GM20000 (cell line): ENCODE measurements around the gene NCOA7.
"Not testable (repeated sequence)": the region's sequence is repeated elsewhere in the genome, so short reads cannot be mapped to it uniquely, and the experiment has no call there.

Source experiments
- DNase-seq: peaks from one replicate; pipeline ENCODE4 v3.0.0; 2012; ENCODE audit warnings: low spot score
- TF ChIP-seq, protein P1 (sequence below): IDR thresholded peaks from 2 replicates; pipeline ENCODE4 v1.5.1; 2012; ENCODE audit warnings: mild to moderate bottlenecking, control low read depth; ENCODE audit errors: extremely low read depth, missing control alignments

The NCOA7 gene

DNA sequence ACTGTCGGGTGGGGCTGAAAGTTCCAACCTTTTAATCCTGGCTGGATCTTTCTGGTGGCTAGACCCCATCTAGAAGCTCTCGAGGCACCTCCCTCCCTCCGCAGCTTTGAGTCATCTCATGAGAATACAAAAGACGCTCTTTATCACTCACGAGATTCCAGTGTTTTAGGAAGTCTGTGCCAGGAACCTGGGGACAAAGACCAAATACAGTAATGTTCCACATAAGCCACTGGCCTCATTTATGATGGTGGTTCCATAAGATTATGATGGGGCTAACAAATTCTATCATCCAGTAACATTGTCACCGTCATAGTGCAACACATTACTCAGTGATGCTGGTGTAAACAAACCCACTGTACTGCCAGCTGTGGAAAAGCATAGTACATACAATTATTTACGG is 48.7 kb downstream of the NCOA7 start:
- DNase-seq: no peak

DNA sequence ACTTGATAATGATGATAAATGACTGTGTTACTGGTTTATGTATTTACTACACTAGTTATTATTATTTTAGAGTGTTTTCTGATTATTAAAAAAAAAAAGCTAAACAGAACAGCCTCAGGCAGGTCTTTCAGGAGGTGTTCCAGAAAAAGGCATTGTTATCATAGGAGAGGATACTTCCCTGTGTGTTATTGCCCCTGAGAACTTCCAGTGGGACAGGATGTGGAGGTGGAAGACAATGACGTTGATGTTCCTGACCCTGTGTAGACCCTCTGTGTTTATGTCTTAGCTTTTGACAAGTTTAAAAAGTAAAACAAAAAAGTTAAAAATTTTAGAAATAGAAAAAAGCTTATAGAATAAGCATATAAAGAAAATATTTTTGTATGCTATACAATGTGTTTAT is 49.1 kb downstream of the NCOA7 start:
- TF ChIP-seq, protein P1, sequence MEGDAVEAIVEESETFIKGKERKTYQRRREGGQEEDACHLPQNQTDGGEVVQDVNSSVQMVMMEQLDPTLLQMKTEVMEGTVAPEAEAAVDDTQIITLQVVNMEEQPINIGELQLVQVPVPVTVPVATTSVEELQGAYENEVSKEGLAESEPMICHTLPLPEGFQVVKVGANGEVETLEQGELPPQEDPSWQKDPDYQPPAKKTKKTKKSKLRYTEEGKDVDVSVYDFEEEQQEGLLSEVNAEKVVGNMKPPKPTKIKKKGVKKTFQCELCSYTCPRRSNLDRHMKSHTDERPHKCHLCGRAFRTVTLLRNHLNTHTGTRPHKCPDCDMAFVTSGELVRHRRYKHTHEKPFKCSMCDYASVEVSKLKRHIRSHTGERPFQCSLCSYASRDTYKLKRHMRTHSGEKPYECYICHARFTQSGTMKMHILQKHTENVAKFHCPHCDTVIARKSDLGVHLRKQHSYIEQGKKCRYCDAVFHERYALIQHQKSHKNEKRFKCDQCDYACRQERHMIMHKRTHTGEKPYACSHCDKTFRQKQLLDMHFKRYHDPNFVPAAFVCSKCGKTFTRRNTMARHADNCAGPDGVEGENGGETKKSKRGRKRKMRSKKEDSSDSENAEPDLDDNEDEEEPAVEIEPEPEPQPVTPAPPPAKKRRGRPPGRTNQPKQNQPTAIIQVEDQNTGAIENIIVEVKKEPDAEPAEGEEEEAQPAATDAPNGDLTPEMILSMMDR: no peak
- no peak for DNase-seq

More for the DNA sequence above, 48.7 kb downstream of the NCOA7 start:
- TF ChIP-seq, protein P1: no peak

DNA sequence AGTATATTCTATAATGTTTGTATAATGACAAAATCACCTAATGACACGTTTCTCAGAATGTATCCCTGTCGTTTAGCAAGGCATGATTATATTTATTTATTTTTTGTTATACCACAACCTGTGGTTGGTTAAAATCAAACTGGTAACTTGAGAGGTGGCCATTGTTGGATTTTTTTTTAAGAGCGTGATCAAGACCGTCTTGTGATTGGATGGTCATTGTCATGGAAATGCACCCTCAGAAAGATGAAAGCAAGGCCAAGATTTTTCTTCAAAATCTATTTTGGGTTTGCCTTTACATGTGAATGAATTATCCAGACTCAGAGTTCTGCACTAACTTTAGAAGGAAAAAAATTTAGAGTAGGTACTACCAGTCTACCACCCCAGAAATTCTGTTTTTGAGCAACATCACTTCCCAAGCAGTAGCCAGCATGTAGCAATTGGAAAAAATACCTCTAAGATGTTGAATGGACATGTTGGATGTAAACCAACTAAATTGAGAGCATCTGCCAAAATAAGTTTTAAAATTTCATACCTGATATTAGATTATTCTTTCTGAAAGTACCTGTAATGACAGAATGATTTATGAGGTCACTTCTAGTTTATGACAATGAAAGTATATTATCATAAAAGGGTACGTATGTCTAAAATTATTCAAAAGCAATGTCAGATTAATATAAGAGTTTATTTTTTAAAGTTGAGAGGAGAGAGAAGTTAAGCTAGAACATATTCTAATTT is 50.8 kb downstream of the NCOA7 start:
- TF ChIP-seq, protein P1: no peak
- DNase-seq: no peak

DNA sequence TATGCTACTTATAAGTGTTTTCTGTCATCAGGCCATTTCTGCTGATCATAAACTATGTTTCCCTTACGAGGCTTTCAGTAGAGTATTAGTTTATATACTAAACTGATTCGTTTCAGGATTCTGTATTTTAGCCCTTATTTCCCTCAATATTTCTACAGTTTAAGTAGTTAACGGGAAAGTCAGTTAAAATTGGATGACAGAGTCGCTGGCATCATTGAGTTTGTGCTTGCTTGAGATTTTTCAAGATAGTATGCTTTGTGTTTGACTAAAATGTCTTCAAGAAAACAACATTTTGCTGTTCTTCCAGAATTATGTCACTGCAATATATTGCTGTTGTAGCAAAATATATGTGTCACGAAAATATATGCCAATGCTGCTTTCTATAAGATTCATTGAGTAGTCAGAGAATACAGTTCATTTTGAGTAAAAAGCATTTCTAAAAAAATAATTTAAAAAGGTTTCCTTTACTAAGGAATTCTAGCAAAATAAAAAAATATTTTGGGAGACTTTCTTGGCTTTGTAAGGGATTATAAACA is 51.4 kb downstream of the NCOA7 start:
- DNase-seq: no peak
- TF ChIP-seq, protein P1: no peak

DNA sequence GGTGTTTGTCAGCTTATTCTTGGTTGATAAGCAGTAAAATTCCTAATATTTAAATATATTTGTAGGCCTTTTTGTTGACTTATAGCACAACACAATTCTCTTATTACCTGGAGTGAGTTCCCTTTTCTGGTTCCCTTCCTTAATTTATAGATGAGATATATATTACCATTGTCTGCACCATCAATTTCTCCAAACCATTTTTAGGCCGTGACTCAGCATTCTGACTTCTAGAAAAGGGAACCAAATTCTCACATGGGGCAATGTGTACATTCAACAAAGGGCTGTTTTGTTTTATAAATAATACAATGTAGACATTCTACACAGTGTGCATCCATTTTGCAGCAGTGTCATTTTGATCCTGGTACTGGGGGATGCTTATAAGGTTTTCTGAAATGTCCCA is 52.8 kb downstream of the NCOA7 start:
- TF ChIP-seq, protein P1: no peak
- no peak for DNase-seq

DNA sequence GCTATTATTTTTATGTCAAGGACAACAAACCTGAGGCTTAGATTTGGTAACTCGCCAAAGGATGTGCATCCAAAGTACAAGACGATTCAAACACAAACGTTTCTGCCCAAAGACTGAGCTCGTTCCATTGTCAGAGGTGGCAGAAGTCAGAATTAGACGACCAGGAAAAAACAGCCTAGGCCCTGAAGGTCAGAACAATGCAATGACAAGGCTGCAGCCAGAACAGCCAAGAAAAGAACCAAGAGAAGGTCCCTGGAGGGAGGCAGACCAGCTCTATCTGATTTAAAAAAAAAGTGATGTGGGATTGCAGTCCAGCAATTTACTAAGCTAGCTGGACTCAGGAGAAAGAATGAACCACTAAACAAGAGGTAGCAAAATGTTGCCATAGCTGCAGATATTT is 54.2 kb downstream of the NCOA7 start:
- no peak for DNase-seq
- TF ChIP-seq, protein P1: no peak

DNA sequence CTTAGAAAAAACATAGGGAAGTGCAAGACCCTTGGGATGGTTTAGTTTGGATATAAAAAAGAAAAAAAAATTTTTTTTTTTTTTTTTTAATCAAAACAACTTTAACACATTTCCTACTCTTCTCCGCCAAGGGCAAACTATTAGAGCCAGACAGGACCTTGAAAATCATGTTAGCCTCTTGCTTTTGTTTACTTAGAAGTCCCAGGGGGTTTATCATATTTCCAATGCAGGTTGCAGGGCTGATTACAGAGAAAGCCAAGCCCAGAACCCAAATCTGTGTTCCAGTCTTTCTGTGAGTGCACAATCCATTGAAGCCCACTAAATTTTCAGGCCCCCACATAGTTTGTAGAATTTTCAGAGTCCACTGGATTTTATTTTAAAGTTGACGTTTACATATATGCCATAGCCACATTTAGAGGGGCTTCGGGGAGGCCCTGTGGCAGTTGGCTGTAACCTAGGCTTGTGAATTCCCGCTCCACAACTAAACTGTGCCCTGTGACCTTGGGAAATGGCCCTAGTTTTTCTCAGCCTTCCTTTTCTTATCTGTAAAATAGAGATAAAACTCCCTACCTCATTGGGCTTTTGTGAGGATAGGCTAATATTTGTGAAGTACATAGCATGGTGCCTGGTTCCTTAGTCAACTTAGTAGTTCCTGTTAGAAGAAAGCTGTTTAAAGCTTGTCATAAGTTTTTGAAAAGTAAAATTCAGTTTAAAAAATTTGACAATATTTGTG is 55.7 kb downstream of the NCOA7 start:
- DNase-seq: no peak
- TF ChIP-seq, protein P1: no peak

DNA sequence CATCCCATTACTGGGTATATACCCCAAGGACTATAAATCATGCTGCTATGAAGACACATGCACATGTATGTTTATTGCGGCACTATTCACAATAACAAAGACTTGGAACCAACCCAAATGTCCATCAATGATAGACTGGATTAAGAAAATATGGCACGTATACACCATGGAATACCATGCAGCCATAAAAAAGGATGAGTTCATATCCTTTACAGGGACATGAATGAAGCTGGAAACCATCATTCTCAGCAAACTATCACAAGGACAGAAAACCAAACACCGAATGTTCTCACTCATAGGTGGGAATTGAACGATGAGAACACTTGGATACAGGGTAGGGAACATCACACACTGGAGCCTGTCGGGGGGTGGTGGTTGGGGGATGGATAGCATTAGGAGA is 57.5 kb downstream of the NCOA7 start:
- not testable (repeated sequence) for DNase-seq
